A549 treated with RU486 at 1 μM for 4 hours (cell line): ENCODE results near the gene TMEM252. TPM values are rescaled to one million over a fixed set of nuclear protein-coding genes. Genes with fewer than 3 reads are reported as not detected.

Experiments
- total RNA-seq: library from RNA; stranded (reverse); fragments of 200-300 nt; extraction: Qiagen RNA extraction; gene quantifications from 5 replicates; pipeline ENCODE4 v1.2.3, GENCODE V29; 2022; ENCODE audit warnings: low read depth

The TMEM252 gene
- total RNA-seq = not detected in 5 replicates

GRCh38 chr9:68540712-68541535 is at the start of gene TMEM252:
Gene TMEM252, minus strand, starts transcription at chr9:68540883. Its CDS starts 69 bp downstream, at chr9:68540814.

Other genes starting within 250 kb of the TMEM252 start
- 0.07 to 0.29 TPM (median 0.09 TPM) in 5 replicates for gene FOXD4L3, start 238.0 kb downstream of the TMEM252 start, total RNA-seq
- gene PGM5, start 184.3 kb downstream of the TMEM252 start, total RNA-seq = not detected in 5 replicates
- gene PIP5K1B, start 164.4 kb upstream of the TMEM252 start, total RNA-seq = 0.03 TPM in 1 of 5 replicates, not detected in the others